WTC11 (cell line): ENCODE measurements around the gene TFAP2E.

Source experiments
- USF1 ChIP-seq: sonication (generic); formaldehyde crosslinking; IDR thresholded peaks from 2 replicates; pipeline ENCODE4 v1.8.0; 2022; ENCODE audit warnings: mild to moderate bottlenecking, missing genetic modification reagents
- ZBTB21 ChIP-seq: sonication (generic); formaldehyde crosslinking; IDR thresholded peaks from 2 replicates; pipeline ENCODE4 v1.8.1; 2023; ENCODE audit warnings: mild to moderate bottlenecking, missing genetic modification reagents, borderline replicate concordance

- TF ChIP-seq ZBTB21 (CRISPR knock-in tag) (no peak), USF1 (CRISPR knock-in tag) (no peak)
These were observed 26.5 kb upstream of the TFAP2E start for GRCh38 chr1:35546614-35547013.
